Transverse colon (tissue), 4 donors: ENCODE data around the gene KRTAP4-8. TPM values are rescaled to one million over a fixed set of nuclear protein-coding genes. Genes with fewer than 3 reads are reported as not detected.
"Not testable (repeated sequence)": the region's sequence is repeated elsewhere in the genome, so short reads cannot be mapped to it uniquely, and the experiment has no call there.

Experiments used
- DNase-seq: peaks from one replicate; pipeline ENCODE4 v3.0.0-alpha.2; 2019
- H3K27ac ChIP-seq, 4 donors: fragments of 200-600 bp; sonication (generic); 2 replicates each; pipeline ENCODE4 v1.5.1; 2016 to 2018; ENCODE audit warnings: inconsistent platforms in 4 of 4
- H3K27me3 ChIP-seq: fragments of 200-600 bp; sonication (generic); 2 replicates; pipeline ENCODE4 v1.5.1; 2017; ENCODE audit warnings: inconsistent platforms
- H3K36me3 ChIP-seq, 4 donors: fragments of 200-600 bp; sonication (generic); 2 replicates each; pipeline ENCODE4 v1.5.1; 2017 to 2019; ENCODE audit warnings: inconsistent platforms in 4 of 4
- H3K4me1 ChIP-seq, 4 donors: fragments of 200-600 bp; sonication (generic); 2 replicates each; pipeline ENCODE4 v1.5.1; 2017 to 2020; ENCODE audit warnings: inconsistent platforms in 4 of 4
- H3K4me3 ChIP-seq, 4 donors: fragments of 200-600 bp; sonication (generic); 1 replicate in 1 of 4; 2 replicates in 3 of 4; pipeline versions ENCODE4 v1.5.1 to v1.6.1; 2017 to 2019; ENCODE audit warnings: inconsistent platforms in 4 of 4
- H3K9me3 ChIP-seq, 2 donors: fragments of 200-600 bp; sonication (generic); 2 replicates each; pipeline ENCODE4 v1.5.1; 2017 to 2019; ENCODE audit warnings: inconsistent platforms in 2 of 2
- EP300 ChIP-seq: sonication (generic); formaldehyde crosslinking; IDR thresholded peaks from one replicate; pipeline ENCODE4 v1.6.1; 2017; ENCODE audit warnings: antibody characterized with exemption, low read depth
- POLR2A ChIP-seq: fragments of 450-650 bp; IDR thresholded peaks from one replicate; pipeline ENCODE4 v1.6.1; 2016; ENCODE audit warnings: antibody characterized with exemption, mild to moderate bottlenecking, moderate library complexity
- POLR2AphosphoS5 ChIP-seq, 3 donors: sonication (generic); formaldehyde crosslinking; IDR thresholded peaks; one replicate each; pipeline ENCODE4 v1.6.1; 2016; ENCODE audit warnings: antibody characterized with exemption in 3 of 3
- WGBS, 2 donors: methylation state at CpG; one replicate each; pipeline ENCODE4 v1.1.5; 2018; ENCODE audit warnings: low coverage in 1 of 2; 5-methylcytosine and 5-hydroxymethylcytosine counted together
- in situ Hi-C, 4 donors: fragments of 200-750 bp; cut with MboI; loops; one replicate each; pipeline versions ENCODE4 v1.15.0 to v1.15.1; 2017; ENCODE audit warnings: low sequenced_read_pairs in 3 of 4, low pct_ligation_motif_present in 1 of 4, low pct_unique_long_range_greater_than_20kb in 1 of 4
- intact Hi-C: fragments of 100-400 bp; cut with DNase I; formaldehyde crosslinking; loops from one replicate; pipeline ENCODE4 v1.15.1; 2023; ENCODE audit warnings: low total_unique reads
- total RNA-seq, 4 donors: library from RNA; depleted of rRNA; stranded (reverse); fragments of >200 nt; gene quantifications; one replicate each; pipeline ENCODE4 v1.1.0, GENCODE V29; 2016
- TF ChIP-seq, protein P1 (sequence below), 5 experiments: fragments of 200-600 bp in 3 of 5; fragments of 450-650 bp in 2 of 5; sonication (generic) in 3 of 5; IDR thresholded peaks; 1 replicate in 2 of 5; 2 replicates in 3 of 5; pipeline ENCODE4 v1.5.1; 2016 to 2017; ENCODE audit warnings: antibody characterized with exemption in 5 of 5, inconsistent platforms in 3 of 5, mild to moderate bottlenecking in 2 of 5, moderate library complexity in 1 of 5

KRTAP4-8 gene
- total RNA-seq, 4 donors from 2014 or later, result not detected

DNA sequence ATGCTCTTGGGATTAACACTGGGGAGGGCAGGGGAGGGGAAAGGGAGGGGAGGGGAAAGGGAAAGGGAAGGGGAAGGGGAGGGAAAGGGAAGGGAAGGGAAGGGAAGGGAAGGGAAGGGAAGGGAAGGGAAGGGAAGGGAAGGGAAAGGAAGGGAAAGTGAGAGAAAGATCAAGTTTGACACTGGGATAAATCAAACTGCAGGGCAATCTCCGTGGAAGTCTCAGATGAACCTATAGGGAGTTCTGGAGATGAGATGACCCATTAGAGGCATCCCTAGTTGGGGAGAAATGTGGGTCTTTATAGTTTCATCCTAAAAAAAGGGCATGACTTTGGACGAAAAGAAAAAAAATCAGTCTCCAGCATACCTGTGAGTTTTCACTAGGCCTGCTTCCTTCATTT lies 23.8 kb upstream of the KRTAP4-8 start:
- Histone ChIP-seq H3K27me3 (peaks cover 7% of the 10 kb centered on the region), H3K9me3 (no peaks in the 10 kb centered on the region), H3K36me3 (no peaks in the 10 kb centered on the region), H3K4me1 (no peaks in the 10 kb centered on the region), H3K4me3 (no peak overlapping the region), H3K27ac (no peak overlapping the region)
- DNase-seq, result no peak
- intact Hi-C loops (no loop called here), in situ Hi-C loops (no loop called here)
- WGBS, 2 donors, result 90 to 94% methylated on average over 2 of the region's 2 CpGs
- TF ChIP-seq, protein P1, sequence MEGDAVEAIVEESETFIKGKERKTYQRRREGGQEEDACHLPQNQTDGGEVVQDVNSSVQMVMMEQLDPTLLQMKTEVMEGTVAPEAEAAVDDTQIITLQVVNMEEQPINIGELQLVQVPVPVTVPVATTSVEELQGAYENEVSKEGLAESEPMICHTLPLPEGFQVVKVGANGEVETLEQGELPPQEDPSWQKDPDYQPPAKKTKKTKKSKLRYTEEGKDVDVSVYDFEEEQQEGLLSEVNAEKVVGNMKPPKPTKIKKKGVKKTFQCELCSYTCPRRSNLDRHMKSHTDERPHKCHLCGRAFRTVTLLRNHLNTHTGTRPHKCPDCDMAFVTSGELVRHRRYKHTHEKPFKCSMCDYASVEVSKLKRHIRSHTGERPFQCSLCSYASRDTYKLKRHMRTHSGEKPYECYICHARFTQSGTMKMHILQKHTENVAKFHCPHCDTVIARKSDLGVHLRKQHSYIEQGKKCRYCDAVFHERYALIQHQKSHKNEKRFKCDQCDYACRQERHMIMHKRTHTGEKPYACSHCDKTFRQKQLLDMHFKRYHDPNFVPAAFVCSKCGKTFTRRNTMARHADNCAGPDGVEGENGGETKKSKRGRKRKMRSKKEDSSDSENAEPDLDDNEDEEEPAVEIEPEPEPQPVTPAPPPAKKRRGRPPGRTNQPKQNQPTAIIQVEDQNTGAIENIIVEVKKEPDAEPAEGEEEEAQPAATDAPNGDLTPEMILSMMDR (IDR thresholded peaks at IDR 0.05), result no peak
- TF ChIP-seq POLR2AphosphoS5 (IDR thresholded peaks at IDR 0.05), result no peak
- TF ChIP-seq POLR2A, result no peak
- TF ChIP-seq EP300, result no peak

GRCh38 chr17:41119696-41120690 lies 22.1 kb upstream of the KRTAP4-8 start:
- in situ Hi-C loops, H3K36me3 ChIP-seq, H3K27me3 ChIP-seq, H3K4me1 ChIP-seq, H3K9me3 ChIP-seq, DNase-seq, H3K4me3 ChIP-seq, intact Hi-C loops, H3K27ac ChIP-seq: not testable (repeated sequence)
- 56 to 60% methylated on average over 8 to 11 of the region's 11 CpGs for WGBS, 2 donors

- H3K27me3 ChIP-seq, result peaks cover 8% of the 10 kb centered on the region
- H3K36me3 ChIP-seq, result no peaks in the 10 kb centered on the region
- 87 to 89% methylated on average over 4 of the region's 4 CpGs for WGBS, 2 donors
- no peaks in the 10 kb centered on the region for H3K9me3 ChIP-seq
- H3K27ac ChIP-seq, result no peak overlapping the region
- intact Hi-C loops (no loop called here), in situ Hi-C loops (no loop called here)
- no peak overlapping the region for H3K4me3 ChIP-seq
- TF ChIP-seq EP300 (no peak), POLR2A (no peak), POLR2AphosphoS5 (IDR thresholded peaks at IDR 0.05) (no peak)
- TF ChIP-seq, protein P1 (IDR thresholded peaks at IDR 0.05), result no peak
- H3K4me1 ChIP-seq, result no peaks in the 10 kb centered on the region
- DNase-seq, result no peak
Observed at GRCh38 chr17:41118721-41119120, 20.8 kb upstream of the KRTAP4-8 start.

GRCh38 chr17:41117846-41118386 lies 20.0 kb upstream of the KRTAP4-8 start, which contains the start of gene KRTAP4-11:
TSS of gene KRTAP4-11 (minus strand) at chr17:41118373. CDS start at chr17:41118315, 58 bp downstream.
- in situ Hi-C loops, H3K4me1 ChIP-seq, intact Hi-C loops, H3K4me3 ChIP-seq, H3K9me3 ChIP-seq, H3K36me3 ChIP-seq, H3K27me3 ChIP-seq, DNase-seq, H3K27ac ChIP-seq: not testable (repeated sequence)
- WGBS, 2 donors, result 76 to 100% methylated on average over 1 to 10 of the region's 10 CpGs

- Histone ChIP-seq H3K9me3 (no peaks in the 10 kb centered on the region), H3K27me3 (peaks cover 8% of the 10 kb centered on the region), H3K4me1 (no peaks in the 10 kb centered on the region), H3K27ac (no peak overlapping the region), H3K36me3 (no peaks in the 10 kb centered on the region), H3K4me3 (no peak overlapping the region)
- in situ Hi-C loops, result no loop called here
- 0 to 28% methylated on average over 1 to 5 of the region's 5 CpGs for WGBS, 2 donors
- intact Hi-C loops, result no loop called here
- TF ChIP-seq EP300 (no peak), POLR2A (no peak), POLR2AphosphoS5 (IDR thresholded peaks at IDR 0.05) (no peak)
- TF ChIP-seq, protein P1 (IDR thresholded peaks at IDR 0.05), result no peak
- no peak for DNase-seq
Observed at GRCh38 chr17:41116297-41116696, 18.4 kb upstream of the KRTAP4-8 start.
